Measurements from ENCODE around the gene SLC4A4. TPM values are rescaled to one million over a fixed set of nuclear protein-coding genes. Genes with fewer than 3 reads are reported as not detected.

The SLC4A4 gene
- total RNA-seq, 2 experiments from 2014 or later, result 2.5 to 3.9 TPM

GRCh38 chr4:71474731-71475130 is 135.9 kb downstream of the SLC4A4 start:
- no peaks in the 10 kb centered on the region for H3K4me1 Mint-ChIP-seq
- ATAC-seq (no peak), DNase-seq (no peak)
- H3K36me3 Mint-ChIP-seq, result no peaks in the 10 kb centered on the region
- CTCF ChIA-PET, result no interaction called here
- no peak overlapping the region for H3K27ac Mint-ChIP-seq
- no peaks in the 10 kb centered on the region for H3K9me3 Mint-ChIP-seq (ENCODE audit: low read depth)
- H3K4me3 Mint-ChIP-seq, result no peak overlapping the region
- H3K27me3 Mint-ChIP-seq, result no peaks in the 10 kb centered on the region

GRCh38 chr4:71476240-71476639 is 137.4 kb downstream of the SLC4A4 start:
- no peaks in the 10 kb centered on the region for H3K27me3 Mint-ChIP-seq
- H3K4me1 Mint-ChIP-seq, result no peaks in the 10 kb centered on the region
- DNase-seq (no peak), ATAC-seq (no peak)
- H3K27ac Mint-ChIP-seq, result no peak overlapping the region
- H3K36me3 Mint-ChIP-seq, result no peaks in the 10 kb centered on the region
- H3K9me3 Mint-ChIP-seq (ENCODE audit: low read depth), result no peaks in the 10 kb centered on the region
- H3K4me3 Mint-ChIP-seq, result no peak overlapping the region
- CTCF ChIA-PET, result no interaction called here

DNA sequence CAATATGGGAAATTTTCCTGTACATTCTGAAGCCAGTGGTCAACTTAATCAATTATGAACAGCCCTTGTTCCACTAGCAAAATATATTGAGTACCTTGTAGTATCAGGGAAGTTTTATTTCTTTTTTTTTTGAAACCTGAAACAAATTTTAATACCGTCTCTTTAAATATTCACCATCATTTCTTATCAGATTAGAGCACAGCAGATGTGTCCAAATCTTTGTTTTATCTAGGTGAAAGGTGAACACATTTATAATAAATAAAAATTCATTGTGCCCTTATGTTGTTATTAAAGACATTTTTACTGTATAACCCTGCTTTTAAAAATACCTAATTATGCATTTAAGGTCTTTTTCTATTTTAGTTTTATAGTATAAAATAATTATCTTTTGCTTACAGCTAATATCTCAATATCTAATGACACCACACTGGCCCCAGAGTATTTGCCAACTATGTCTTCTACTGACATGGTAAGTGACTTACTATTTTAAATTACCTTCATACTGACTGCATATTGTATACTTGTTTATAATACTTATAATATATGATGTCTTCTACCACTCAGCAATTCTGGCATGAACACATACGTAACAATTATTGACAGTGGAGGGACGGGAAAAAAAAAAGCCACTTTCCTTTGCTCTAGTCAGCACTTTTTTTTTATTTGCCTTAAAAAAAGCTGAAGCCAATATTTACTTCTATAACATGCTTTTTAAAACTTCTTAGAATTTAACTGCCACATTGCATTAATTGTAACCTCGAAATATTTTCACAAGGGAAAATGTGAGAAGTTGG is 147.9 kb downstream of the SLC4A4 start:
- Mint-ChIP-seq H3K27ac (no peak overlapping the region), H3K9me3 (ENCODE audit: low read depth) (no peaks in the 10 kb centered on the region), H3K27me3 (no peaks in the 10 kb centered on the region), H3K4me3 (no peak overlapping the region), H3K4me1 (no peaks in the 10 kb centered on the region), H3K36me3 (no peaks in the 10 kb centered on the region)
- no peak for DNase-seq
- CTCF ChIA-PET, result no interaction called here
- no peak for ATAC-seq

- DNase-seq (no peak), ATAC-seq (no peak)
- Mint-ChIP-seq H3K36me3 (no peaks in the 10 kb centered on the region), H3K27ac (no peak overlapping the region), H3K9me3 (ENCODE audit: low read depth) (no peaks in the 10 kb centered on the region), H3K27me3 (no peaks in the 10 kb centered on the region), H3K4me1 (no peaks in the 10 kb centered on the region), H3K4me3 (no peak overlapping the region)
- CTCF ChIA-PET, result no interaction called here
Measured at GRCh38 chr4:71487344-71487920, 148.6 kb downstream of the SLC4A4 start.

GRCh38 chr4:71494539-71494938 is 155.7 kb downstream of the SLC4A4 start:
- Mint-ChIP-seq H3K36me3 (no peaks in the 10 kb centered on the region), H3K27me3 (no peaks in the 10 kb centered on the region), H3K27ac (no peak overlapping the region), H3K9me3 (ENCODE audit: low read depth) (no peaks in the 10 kb centered on the region), H3K4me1 (no peaks in the 10 kb centered on the region), H3K4me3 (no peak overlapping the region)
- DNase-seq (no peak), ATAC-seq (no peak)
- CTCF ChIA-PET, result no interaction called here

DNA sequence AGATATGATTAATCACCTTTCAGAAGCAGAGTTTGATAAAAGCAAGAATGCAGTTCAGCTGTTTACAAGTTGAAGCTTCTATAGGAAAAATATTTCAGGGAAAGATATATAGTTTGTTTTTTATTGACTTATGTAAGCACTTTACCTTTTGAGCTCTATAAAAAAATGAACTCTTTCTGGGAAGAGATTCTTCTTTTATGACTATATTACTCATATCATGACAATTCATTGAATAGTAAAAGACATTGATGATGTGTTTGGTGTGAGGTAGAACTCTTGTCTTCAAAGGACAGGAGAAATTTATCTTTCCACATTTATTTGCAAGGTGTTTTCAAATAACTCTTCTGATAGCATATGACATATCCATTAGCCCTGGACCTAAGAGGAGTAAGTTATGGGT is 156.6 kb downstream of the SLC4A4 start:
- no peaks in the 10 kb centered on the region for H3K36me3 Mint-ChIP-seq
- DNase-seq, result no peak
- no peaks in the 10 kb centered on the region for H3K27me3 Mint-ChIP-seq
- H3K4me1 Mint-ChIP-seq, result no peaks in the 10 kb centered on the region
- no peak for ATAC-seq
- H3K27ac Mint-ChIP-seq, result no peak overlapping the region
- no peak overlapping the region for H3K4me3 Mint-ChIP-seq
- no peaks in the 10 kb centered on the region for H3K9me3 Mint-ChIP-seq (ENCODE audit: low read depth)
- CTCF ChIA-PET, result no interaction called here

DNA sequence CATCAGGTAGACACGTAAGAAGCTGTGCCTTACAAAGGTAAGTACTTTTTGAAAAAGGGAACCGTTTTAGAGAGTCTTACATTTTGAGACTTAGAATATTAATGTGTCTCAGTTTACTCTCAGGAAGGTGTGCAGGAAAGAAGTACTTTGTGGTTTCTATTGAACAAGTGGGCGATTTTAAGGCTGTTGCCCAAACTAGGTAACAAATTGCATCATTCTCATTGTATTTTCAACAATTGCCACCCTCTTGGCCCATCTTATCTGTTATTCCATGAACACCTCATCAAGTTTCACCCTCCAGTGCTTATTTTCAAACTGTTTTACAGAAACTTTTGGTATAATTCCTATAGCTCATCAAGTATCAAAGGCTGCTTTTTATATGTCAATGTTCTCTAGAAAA is 158.3 kb downstream of the SLC4A4 start:
- H3K4me3 Mint-ChIP-seq, result no peak overlapping the region
- no peaks in the 10 kb centered on the region for H3K36me3 Mint-ChIP-seq
- no peaks in the 10 kb centered on the region for H3K4me1 Mint-ChIP-seq
- H3K27ac Mint-ChIP-seq, result no peak overlapping the region
- ATAC-seq (no peak), DNase-seq (no peak)
- H3K27me3 Mint-ChIP-seq, result no peaks in the 10 kb centered on the region
- no peaks in the 10 kb centered on the region for H3K9me3 Mint-ChIP-seq (ENCODE audit: low read depth)
- CTCF ChIA-PET, result no interaction called here

- Mint-ChIP-seq H3K4me3 (no peak overlapping the region), H3K9me3 (ENCODE audit: low read depth) (no peaks in the 10 kb centered on the region), H3K36me3 (no peaks in the 10 kb centered on the region), H3K27me3 (no peaks in the 10 kb centered on the region), H3K27ac (no peak overlapping the region), H3K4me1 (no peaks in the 10 kb centered on the region)
- CTCF ChIA-PET, result no interaction called here
- DNase-seq, result no peak
- ATAC-seq, result no peak
Measured at GRCh38 chr4:71498002-71498401, 159.2 kb downstream of the SLC4A4 start.

- Mint-ChIP-seq H3K4me1 (no peaks in the 10 kb centered on the region), H3K9me3 (ENCODE audit: low read depth) (no peaks in the 10 kb centered on the region), H3K36me3 (no peaks in the 10 kb centered on the region), H3K4me3 (no peak overlapping the region), H3K27me3 (no peaks in the 10 kb centered on the region), H3K27ac (no peak overlapping the region)
- no peak for ATAC-seq
- CTCF ChIA-PET, result no interaction called here
- no peak for DNase-seq
Measured at GRCh38 chr4:71498625-71499024, 159.8 kb downstream of the SLC4A4 start.

DNA sequence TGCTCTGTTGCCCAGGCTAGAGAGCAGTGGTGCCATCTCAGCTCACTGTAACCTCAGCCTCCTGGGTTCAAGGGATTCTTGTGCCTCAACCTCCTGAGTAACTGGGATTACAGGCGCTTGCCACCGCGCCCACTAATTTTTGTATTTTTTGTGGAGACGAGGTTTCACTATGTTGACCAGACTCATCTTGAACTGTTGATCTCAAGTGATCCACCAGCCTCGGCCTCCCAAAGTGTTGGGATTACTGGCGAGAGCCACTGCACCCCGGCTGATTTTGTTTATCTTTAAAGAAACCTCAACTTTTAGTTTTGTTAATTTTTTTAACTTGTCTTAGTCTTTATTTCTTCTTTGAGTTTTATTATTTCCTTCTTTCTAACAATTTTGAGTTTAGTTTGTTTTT is 163.2 kb downstream of the SLC4A4 start:
- no peaks in the 10 kb centered on the region for H3K36me3 Mint-ChIP-seq
- H3K27me3 Mint-ChIP-seq, result no peaks in the 10 kb centered on the region
- no peaks in the 10 kb centered on the region for H3K4me1 Mint-ChIP-seq
- H3K9me3 Mint-ChIP-seq (ENCODE audit: low read depth), result peaks cover under 1% of the 10 kb centered on the region
- H3K4me3 Mint-ChIP-seq, result no peak overlapping the region
- CTCF ChIA-PET, result no interaction called here
- DNase-seq (no peak), ATAC-seq (no peak)
- H3K27ac Mint-ChIP-seq, result no peak overlapping the region

DNA sequence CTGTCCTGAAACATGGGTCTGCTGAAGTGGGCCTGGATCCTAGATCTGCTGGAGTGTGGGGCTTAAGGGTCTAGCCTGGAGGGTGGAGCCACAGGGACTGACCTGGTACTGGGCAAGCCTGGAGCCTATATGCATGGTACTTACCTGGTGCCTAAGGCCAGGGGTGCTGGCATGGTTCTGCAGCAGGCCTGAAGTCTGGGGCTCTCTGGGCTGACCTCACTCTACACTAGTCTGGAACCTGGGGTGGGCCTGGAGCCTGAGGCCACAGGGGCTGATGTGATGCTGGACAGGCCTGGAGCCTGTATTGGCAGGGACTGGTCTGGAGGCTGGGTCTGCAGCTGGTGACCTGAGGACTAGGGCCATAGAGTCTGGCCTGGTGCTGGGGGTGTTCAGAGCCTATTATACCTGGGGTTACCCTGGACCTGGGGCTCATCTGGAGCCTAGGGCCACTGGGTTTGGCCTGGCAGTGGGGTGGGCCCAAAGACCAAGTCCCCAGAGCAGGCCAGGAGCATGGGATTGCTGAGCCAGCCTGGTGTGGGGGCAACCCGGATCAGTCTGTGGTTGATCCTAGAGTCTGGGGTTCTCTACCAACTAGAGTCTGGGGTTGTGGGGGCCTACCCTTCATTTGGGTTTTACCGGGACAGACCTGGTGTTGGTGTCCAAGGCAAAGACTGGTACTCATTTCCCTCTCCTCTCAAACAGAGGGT is 179.6 kb downstream of the SLC4A4 start:
- Mint-ChIP-seq H3K4me3 (no peak overlapping the region), H3K9me3 (ENCODE audit: low read depth) (peaks cover 4% of the 10 kb centered on the region), H3K4me1 (no peaks in the 10 kb centered on the region), H3K27ac (no peak overlapping the region), H3K27me3 (no peaks in the 10 kb centered on the region), H3K36me3 (no peaks in the 10 kb centered on the region)
- CTCF ChIA-PET, result no interaction called here
- DNase-seq (no peak), ATAC-seq (no peak)

DNA sequence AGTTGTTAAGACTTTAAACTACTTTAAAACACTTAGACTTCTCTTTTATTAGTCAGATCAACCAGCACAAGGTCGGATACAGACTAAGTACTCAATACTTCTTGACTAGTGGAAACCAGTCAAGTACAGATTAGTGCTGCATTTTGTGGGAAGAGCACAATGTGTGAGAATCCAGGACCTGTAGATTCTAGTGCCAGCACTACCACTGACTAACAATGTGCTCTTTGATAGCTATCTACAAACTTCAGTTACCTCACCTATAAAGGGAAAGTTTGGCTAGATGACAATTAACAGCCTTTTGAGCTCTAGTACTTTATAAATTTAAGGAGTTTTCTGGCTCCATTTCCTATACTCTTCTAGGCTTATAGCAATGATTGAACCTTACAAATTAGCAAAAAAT is 181.5 kb downstream of the SLC4A4 start:
- peaks cover 4% of the 10 kb centered on the region for H3K9me3 Mint-ChIP-seq (ENCODE audit: low read depth)
- no peaks in the 10 kb centered on the region for H3K36me3 Mint-ChIP-seq
- no peak overlapping the region for H3K27ac Mint-ChIP-seq
- CTCF ChIA-PET, result no interaction called here
- H3K4me3 Mint-ChIP-seq, result no peak overlapping the region
- DNase-seq (no peak), ATAC-seq (no peak)
- H3K27me3 Mint-ChIP-seq, result no peaks in the 10 kb centered on the region
- H3K4me1 Mint-ChIP-seq, result no peaks in the 10 kb centered on the region

DNA sequence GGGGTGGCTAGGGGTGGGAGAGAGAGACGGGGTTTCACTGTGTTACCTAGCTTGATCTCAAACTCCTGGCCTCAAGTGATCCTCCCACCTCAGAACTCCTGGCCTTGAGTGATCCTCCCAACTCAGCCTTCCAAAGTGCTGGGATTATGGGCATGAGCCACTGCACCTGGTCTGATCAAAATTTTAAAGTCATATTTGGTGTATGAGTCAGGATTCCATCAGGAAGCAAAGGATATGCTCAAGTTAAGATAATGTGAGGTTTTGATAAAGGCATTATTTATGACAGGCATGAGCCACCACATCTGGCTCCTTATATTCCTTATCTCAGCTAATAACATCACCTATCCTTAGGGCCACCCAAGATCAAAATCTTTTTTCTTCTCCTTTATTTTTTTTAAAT is 182.0 kb downstream of the SLC4A4 start:
- Mint-ChIP-seq H3K27ac (no peak overlapping the region), H3K27me3 (no peaks in the 10 kb centered on the region), H3K4me1 (no peaks in the 10 kb centered on the region), H3K4me3 (no peak overlapping the region), H3K9me3 (ENCODE audit: low read depth) (no peaks in the 10 kb centered on the region), H3K36me3 (no peaks in the 10 kb centered on the region)
- no peak for ATAC-seq
- no peak for DNase-seq
- CTCF ChIA-PET, result no interaction called here

DNA sequence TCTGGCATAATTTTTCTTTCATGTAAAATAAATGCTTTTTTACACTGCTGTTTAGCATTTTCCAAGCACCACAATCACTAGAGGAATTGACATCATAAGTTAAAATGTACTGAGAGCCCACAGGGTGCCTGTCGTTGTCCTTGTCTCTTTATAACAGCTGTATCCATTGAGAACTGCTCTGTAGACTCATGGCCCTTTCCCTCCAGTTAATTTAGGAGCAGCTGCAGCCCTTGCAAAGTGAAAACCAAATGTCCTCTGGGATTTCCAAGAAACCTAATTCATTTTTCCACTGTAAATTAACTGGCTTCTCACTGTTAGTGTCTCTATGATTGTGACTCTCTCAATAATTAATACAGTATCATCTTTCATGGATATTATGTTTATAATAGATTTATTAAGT is 185.9 kb downstream of the SLC4A4 start:
- no peak for DNase-seq
- CTCF ChIA-PET, result no interaction called here
- Mint-ChIP-seq H3K27me3 (no peaks in the 10 kb centered on the region), H3K27ac (no peak overlapping the region), H3K4me3 (no peak overlapping the region), H3K36me3 (no peaks in the 10 kb centered on the region), H3K4me1 (no peaks in the 10 kb centered on the region), H3K9me3 (ENCODE audit: low read depth) (no peaks in the 10 kb centered on the region)
- ATAC-seq, result no peak
